ENCODE results near the gene EVC2.

EVC2 gene

GRCh38 chr4:5713861-5714260, 5.5 kb upstream of the EVC2 start:
- no peak for DNase-seq

GRCh38 chr4:5712931-5713330, 4.6 kb upstream of the EVC2 start:
- DNase-seq = no peak

DNA sequence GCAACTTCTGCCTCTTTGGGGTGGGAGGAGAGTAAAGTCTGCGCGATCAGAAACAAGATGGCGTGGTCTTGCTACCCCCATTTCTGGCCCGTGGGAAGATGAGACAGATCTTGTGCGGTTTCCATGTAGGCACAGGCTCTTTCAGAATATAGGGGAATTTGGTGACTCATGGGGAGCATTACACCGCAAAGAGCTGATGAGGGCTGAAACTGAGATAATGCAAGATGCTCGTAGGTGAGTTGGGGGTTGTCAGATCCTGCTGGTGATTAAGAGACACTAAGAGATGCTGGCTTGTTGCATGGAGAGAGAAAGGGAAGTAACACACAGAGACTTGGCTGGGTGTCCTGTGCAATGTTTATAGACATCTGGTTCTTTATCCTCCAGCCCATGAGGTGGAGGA, 4.2 kb upstream of the EVC2 start:
- no peak for DNase-seq

DNA sequence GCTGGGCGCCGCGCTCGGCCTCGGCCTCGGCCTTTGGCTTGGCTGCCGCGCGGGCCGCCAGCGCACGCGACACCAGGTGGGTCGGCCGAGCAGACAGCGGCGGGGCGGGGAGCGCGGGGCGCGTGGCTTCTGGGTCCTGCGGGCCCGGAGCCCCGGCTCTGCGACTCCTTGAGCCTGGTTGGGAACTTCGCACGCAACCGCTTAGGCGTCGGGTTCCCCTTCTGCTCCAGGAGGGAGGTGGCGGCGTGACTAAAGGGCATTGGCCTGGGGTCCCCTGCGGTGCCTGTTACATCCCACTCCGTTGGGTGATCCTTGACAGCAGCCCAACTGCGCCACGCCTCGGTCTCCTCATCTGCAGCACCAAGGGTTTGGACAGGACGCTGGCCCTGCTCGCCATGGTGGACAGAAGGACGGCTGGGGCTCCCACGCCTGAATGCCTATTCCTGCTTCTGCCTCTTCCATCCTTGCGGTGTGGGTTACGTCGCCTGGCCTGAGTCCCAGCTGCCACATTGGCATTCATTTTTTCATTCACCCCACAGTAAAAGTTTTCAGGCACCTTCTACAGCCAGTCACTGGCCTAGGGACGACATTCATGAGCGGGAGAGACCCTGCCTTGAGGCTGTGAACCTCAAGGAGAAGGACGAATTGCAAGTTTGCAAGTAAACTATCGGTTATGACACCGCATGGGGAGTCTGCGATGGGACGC, 3.3 kb upstream of the EVC2 start:
- peak in 2 of 14 donors; percentile 3 to 20 for DNase-seq

DNA sequence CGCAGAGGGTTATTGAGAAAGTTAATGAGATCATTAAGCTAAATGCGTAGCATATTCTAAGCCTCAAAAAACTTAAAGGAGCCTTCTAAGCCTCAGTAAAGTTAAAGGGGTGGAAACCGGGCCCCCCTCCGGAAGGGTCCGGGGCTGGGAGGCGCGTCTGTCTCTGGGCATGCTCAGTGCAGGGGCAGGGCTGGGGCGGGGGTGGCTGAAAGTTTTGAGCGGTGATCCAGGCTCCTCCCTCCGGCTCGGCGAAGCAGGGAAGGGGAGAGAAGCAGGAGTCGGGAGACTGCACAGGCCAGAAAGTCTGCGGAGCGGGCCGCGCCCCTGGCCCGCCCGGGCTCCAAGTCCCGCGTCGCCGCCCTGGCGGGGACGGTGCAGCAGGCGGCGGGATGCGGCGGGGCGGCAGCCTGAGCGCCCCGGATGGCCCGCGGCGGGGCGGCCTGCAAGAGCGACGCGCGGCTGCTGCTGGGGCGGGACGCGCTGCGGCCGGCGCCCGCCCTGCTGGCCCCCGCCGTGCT, 2.7 kb upstream of the EVC2 start, which contains the start of gene EVC:
EVC (plus strand) TSS at position 241 of the 518 bp plus-strand sequence; CDS start at position 421, 180 bp downstream.
- DNase-seq = peak in 8 of 14 donors; percentile 5 to 51 (median 24)

- DNase-seq = no peak
These were observed 2.0 kb upstream of the EVC2 start for GRCh38 chr4:5710065-5710960.

DNA sequence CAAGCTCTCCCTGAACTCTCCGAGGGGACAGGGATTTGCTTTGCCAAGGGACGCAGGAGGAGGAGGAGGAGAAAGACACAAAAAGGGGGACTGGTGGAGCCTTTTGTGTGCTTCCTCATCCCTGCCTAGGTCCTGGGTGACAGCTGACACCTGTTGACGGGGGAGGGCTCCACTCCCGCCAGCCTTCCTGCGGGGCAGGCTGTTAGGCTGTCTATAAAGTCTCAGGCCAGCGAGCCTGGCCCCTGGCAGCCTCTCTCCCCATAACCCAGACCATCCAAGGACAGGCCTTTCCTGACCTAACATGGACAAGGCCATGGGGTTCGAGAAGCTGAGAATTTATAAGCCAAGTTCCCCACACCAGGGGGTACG, 832 bp upstream of the EVC2 start:
- no peak for DNase-seq

- DNase-seq = no peak
These were observed 446 bp downstream of the EVC2 start for GRCh38 chr4:5707778-5708448.

GRCh38 chr4:5707366-5707765, 993 bp downstream of the EVC2 start:
- DNase-seq = no peak

DNA sequence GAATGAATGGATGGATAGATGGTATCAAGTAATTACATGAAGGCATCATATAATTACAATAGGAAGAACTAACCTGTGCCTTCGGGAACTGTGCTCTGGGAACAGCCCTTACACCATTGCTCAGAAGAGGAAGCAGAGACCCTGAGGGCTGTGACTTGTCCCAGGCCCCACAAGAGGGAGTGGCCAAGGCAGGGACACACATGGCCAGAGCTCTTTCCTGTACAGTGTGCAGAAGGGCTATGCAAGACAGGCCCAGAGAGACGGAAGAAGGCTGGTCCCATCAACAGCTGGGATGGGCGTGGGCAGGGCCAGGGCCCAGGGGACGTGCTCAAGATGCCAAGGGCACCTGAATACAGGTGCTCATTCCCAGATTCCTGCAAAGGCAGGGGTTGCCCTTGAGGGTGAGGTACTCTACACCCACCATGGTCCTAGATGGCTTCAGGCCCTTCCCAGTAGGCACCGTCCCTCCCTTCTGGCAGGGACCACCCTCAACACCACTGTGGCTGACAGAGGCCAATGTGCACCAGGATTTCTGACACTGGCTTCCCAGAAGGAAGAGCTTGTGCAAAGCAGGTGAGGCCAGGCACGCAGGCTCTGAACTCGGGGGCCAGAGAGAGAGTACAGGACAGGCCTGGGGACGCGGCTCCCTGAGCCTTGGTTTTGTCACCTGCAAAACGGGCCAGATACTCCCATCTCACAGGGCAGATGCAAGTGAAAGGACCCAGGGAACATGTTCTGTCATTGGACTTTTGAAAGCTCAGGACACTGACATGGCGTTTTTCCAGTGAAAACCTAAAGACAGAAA, 1.7 kb downstream of the EVC2 start:
- DNase-seq = no peak

DNA sequence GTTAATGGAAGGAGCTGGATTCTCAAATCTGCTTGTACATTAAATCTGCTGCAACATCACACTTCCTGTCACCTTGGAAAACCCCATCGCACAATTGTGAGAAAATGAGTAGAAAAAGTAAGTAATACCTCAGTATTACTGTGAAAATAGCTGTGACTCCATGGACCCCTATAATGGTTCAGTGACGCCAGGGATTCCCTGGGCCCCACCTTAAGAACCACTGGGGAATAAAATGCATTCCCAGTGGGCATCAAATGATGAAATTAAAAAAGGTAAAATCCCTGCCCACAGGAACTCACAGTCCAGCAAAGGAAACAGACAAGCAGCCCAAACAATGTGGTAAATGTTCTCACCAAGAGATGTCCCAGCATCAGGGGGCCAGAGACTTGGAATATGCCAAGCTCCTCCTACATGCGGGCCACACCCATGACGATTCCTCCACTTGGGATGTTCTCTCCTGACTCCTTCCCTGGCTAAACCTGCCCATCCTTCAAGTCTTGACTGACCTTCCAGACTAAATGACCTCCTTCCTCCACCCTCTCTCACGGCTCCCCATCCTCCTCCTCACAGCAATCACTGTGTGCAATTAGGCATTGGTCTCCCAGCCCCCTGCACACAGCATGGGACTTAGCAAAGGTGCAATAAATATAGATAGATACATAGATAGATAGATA, 2.6 kb downstream of the EVC2 start:
- no peak for DNase-seq

GRCh38 chr4:5704276-5704675, 4.1 kb downstream of the EVC2 start:
- DNase-seq = no peak

DNA sequence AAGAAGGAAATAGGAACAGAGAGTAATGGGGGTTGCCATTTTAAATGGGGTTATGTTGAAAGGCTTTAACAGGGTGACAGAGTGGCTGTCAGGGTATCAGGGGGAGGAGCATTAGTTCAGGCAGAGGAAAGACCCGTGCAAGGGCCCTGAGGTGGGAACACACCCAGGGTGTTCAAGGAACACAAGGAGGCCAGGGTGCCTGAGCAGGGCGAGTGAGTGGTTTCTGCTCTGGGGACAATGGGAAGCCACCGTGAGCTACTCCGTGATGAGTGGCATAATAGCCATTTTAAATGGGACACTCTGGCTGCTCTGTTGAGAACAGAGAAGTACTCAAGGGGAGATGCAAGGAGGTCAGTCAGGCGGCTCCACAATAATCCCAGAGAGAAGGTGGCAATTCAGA, 4.5 kb downstream of the EVC2 start:
- DNase-seq = no peak

DNA sequence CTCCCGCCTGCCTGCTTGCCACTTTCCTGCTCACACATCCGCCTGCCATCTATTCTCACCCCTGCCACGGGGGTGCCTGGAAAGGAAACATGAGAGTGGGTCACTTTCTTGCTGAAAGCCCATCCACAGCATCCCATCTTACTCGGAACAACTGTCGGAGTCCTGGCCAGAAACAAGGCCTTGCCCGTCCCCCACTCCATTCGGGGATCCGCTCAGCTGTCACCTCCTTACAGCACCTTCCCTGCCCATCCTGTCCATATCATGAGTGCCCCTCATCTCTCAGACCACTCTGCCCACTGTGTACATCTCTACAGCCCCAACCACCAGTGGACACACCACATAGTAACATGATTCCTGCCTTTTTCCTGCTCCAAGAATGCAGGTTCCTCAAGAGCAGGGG, 6.4 kb downstream of the EVC2 start:
- DNase-seq = no peak

DNA sequence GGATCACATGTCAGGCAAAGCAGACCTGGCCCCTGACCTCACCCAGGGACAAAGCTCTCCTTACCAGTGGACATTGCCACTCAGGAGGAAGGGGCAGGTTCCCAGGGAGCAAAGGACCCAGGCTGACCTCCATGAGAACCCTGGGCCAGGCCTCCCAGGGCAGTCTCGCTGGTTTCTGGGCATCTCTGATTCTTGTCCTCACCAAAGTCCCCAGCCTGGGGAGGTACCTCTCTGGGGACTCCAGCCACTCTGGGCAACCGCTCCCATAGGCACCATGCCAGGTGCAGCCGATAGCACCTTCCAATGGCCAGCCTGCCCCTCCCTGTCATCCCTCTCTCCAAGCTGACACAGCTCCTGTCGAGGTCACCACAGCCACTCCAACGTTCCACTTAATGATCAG, 7.9 kb downstream of the EVC2 start:
- no peak for DNase-seq

DNA sequence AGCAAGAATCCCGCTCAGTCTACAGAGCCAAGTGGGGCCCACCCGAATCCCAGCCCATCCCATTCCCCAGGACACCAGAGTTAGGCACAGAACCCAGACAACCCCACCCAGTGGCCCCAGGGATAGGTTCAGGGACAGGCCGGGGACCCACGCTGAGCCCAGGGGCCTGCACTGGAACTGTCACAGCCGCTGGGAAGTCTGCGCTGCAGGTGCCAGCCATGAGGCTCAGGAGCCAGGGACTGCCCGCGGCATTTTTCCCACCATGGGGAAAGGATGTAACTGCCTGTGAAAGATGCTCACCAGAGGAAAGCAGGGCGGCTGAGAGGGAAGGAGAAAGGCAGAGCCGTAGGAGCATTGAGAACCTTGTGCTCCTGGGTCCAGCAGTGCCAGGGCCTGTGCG, 12.0 kb downstream of the EVC2 start:
- no peak for DNase-seq

GRCh38 chr4:5693871-5694270, 14.5 kb downstream of the EVC2 start:
- DNase-seq = no peak

DNA sequence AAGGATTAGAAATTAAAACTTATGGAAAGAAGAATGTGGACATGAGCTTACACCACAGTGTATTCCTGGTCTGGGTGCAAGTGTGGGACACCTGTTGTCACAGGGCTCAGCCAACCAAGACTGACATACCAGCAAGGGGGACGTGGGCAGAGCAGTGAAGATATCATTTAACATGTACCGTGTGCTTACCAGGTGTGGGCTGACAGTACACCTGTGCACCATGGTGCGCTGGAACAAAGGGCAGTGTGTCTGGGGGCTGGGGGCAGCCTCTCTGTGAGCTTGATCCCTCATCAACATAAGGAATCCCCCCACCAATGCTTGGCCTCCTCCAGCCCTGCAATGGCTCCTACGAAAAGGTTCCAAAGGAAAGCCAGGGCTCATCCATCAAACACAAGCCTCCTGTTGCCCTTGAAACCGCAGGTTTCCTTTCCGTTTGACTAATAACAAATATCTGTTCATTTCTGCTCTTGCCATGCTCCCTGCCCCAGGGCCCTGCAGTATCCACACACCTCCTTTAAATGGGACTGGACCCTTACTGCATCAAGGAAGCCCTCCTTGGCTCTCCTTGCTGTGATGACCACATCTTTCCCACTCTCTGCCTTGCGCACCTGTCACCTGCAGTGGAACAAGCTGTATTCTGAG, 16.7 kb downstream of the EVC2 start:
- DNase-seq = no peak

DNA sequence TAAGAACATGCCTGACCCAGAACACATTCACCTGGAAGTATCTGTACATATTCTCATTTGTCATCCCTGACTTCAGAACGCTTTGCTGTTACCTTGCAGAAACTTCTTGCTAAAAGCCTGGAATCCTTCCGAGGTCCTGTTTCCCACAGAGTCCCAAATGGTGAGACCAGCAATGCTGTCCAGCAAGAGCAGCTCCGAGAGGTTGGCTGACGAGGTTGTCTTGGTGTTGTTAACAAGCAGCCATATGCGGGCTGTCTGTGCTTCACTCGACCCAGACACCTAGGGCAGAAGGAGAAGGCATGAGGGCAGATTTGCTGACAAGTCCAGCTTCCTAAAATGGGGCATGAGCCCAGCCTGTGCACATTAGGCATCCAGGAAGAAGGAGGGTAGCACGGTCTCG, 19.3 kb downstream of the EVC2 start:
- DNase-seq = no peak

GRCh38 chr4:5686338-5686737, 22.0 kb downstream of the EVC2 start:
- no peak for DNase-seq

- no peak for DNase-seq
These were observed 23.1 kb downstream of the EVC2 start for GRCh38 chr4:5685296-5685695.
